Choroid plexus epithelial cell (primary cell): ENCODE measurements around the gene ADGRA3.
A peak's percentile ranks its signal among the peaks of the same experiment; 100 is the strongest.

ENCODE experiments used
- DNase-seq: peaks from one replicate; pipeline ENCODE4 v3.0.0-alpha.2; 2010; ENCODE audit warnings: low read depth
- H3K4me3 ChIP-seq: 2 replicates; pipeline ENCODE4 v1.5.1; 2011; ENCODE audit warnings: low read depth, mild to moderate bottlenecking, control low read depth, low read length, moderate library complexity
- CTCF ChIP-seq: conservative IDR thresholded peaks from 2 replicates; pipeline ENCODE4 v1.5.1; 2011; ENCODE audit warnings: low read depth, mild to moderate bottlenecking, control low read depth, inconsistent platforms, low read length, moderate library complexity

The ADGRA3 gene

GRCh38 chr4:22524895-22525294, 9.0 kb upstream of the ADGRA3 start:
- DNase-seq, result no peak
- TF ChIP-seq CTCF, result no peak
- no peak overlapping the region for H3K4me3 ChIP-seq

GRCh38 chr4:22522706-22523501, 7.0 kb upstream of the ADGRA3 start:
- no peak for TF ChIP-seq CTCF
- DNase-seq, result no peak
- H3K4me3 ChIP-seq, result no peak overlapping the region

GRCh38 chr4:22522206-22522605, 6.3 kb upstream of the ADGRA3 start:
- H3K4me3 ChIP-seq, result no peak overlapping the region
- no peak for TF ChIP-seq CTCF
- peak; percentile 64 for DNase-seq

GRCh38 chr4:22521240-22521639, 5.4 kb upstream of the ADGRA3 start:
- H3K4me3 ChIP-seq, result no peak overlapping the region
- peak; percentile 26 for DNase-seq
- TF ChIP-seq CTCF, result no peak

- TF ChIP-seq CTCF, result no peak
- DNase-seq, result peak; percentile 72
- peak overlapping the region; percentile 73 for H3K4me3 ChIP-seq
Measured at GRCh38 chr4:22515145-22515887, 550 bp downstream of the ADGRA3 start.

GRCh38 chr4:22514481-22514880, 1.4 kb downstream of the ADGRA3 start:
- peak overlapping the region; percentile 73 for H3K4me3 ChIP-seq
- no peak for TF ChIP-seq CTCF
- peak; percentile 36 for DNase-seq
